ENCODE measurements around the gene PPP3CB.

Gene PPP3CB

DNA sequence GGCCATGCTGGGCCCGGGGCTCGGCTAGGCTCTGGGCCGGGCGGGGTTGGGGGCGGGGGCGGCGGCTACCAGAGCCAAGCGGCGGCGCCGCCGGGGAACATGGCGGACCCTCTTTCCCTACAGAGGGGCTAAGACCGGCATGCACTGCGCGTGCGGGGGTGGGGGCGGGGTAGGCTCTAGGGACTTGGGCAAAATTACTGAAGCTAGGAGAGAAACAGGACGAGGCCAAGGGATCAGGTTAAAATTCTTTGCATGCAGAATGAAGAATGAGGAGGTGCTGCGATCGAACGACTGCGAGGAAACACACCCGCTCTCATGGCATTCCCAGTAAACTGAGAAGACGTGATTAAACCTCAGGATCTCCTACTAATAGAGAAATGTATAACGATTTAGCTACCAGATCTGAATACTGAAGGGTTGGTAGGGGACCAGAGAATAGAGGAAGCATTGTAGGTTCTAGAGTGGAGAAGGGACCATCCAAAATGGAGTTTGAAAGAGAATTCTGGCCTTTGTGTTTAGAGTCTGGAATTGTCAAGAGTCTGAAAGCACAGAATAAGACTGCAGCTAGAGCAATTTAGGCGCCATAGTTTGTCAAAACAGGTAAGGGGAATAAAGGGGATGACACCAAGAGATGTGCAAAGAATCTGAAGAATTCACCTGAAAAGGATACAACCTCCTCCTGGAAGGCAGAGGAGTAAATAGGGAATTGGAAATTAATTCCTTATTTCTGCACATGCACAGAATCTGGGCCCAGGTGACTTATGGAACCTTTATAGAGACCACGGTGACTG lies at the start of gene PPP3CB (continued):
- TF ChIP-seq OSR2 (tag by site-specific recombination; IDR thresholded peaks at IDR 0.05) (no peak), ZNF549 (tag by site-specific recombination; IDR thresholded peaks at IDR 0.05) (no peak), TRIM28 (IDR thresholded peaks at IDR 0.05; ENCODE audit: borderline replicate concordance, low read length) (no peak), KLF7 (tag by site-specific recombination; IDR thresholded peaks at IDR 0.05; ENCODE audit: borderline replicate concordance) (no peak), ZNF660 (tag by site-specific recombination; IDR thresholded peaks at IDR 0.05) (peak; percentile 76), SETDB1 (IDR thresholded peaks at IDR 0.05; ENCODE audit: insufficient read length, low read length) (no peak)
- TF ChIP-seq, protein P1, sequence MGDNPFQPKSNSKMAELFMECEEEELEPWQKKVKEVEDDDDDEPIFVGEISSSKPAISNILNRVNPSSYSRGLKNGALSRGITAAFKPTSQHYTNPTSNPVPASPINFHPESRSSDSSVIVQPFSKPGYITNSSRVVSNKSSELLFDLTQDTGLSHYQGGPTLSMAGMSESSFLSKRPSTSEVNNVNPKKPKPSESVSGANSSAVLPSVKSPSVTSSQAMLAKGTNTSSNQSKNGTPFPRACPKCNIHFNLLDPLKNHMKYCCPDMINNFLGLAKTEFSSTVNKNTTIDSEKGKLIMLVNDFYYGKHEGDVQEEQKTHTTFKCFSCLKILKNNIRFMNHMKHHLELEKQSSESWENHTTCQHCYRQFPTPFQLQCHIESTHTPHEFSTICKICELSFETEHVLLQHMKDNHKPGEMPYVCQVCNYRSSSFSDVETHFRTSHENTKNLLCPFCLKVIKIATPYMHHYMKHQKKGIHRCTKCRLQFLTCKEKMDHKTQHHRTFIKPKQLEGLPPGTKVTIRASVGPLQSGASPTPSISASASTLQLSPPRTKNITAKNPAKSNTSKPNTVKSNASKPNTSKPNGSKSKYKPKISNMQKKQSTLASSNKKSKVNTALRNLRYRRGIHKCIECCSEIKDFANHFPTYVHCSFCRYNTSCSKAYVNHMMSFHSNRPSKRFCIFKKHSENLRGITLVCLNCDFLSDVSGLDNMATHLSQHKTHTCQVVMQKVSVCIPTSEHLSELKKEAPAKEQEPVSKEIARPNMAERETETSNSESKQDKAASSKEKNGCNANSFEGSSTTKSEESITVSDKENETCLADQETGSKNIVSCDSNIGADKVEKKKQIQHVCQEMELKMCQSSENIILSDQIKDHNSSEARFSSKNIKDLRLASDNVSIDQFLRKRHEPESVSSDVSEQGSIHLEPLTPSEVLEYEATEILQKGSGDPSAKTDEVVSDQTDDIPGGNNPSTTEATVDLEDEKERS (tag by site-specific recombination; IDR thresholded peaks at IDR 0.05): no peak
- TF ChIP-seq, protein P2, sequence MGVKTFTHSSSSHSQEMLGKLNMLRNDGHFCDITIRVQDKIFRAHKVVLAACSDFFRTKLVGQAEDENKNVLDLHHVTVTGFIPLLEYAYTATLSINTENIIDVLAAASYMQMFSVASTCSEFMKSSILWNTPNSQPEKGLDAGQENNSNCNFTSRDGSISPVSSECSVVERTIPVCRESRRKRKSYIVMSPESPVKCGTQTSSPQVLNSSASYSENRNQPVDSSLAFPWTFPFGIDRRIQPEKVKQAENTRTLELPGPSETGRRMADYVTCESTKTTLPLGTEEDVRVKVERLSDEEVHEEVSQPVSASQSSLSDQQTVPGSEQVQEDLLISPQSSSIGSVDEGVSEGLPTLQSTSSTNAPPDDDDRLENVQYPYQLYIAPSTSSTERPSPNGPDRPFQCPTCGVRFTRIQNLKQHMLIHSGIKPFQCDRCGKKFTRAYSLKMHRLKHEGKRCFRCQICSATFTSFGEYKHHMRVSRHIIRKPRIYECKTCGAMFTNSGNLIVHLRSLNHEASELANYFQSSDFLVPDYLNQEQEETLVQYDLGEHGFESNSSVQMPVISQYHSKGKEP (tag by site-specific recombination; IDR thresholded peaks at IDR 0.05): peak; percentile 61; the same call in 1 of the 2 replicates

DNA sequence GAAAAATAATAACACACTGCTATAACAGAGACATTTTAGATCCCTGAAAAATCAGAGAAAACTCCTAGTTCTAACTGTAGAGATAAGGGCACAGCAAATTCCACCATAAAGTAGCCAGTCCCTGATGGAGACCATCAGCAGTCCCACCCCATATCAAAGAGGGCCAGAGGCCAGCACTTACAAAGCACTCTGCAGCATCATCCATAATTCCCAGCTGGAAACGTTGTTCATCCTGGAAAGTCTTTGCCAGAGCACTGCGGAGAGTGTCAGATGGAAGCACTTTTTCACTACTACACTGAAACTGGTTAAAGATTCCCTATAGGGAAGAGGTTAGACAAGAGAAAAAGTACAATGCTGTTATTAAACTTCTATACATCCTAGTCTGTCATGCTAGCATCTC lies 49.5 kb upstream of the PPP3CB start:
- ChIA-PET CTCF (interaction anchor here (0.7 to 1.4 kb wide), 3 partner anchors 15 to 99 kb away, joined by 3 to 10 read pairs (median 7); no protein-coding TSS in a partner anchor), POLR2A (no interaction called here)
- no peak overlapping the region for H3K27ac ChIP-seq (ENCODE audit: extremely low read depth, low read depth, low read length)
- no peaks in the 10 kb centered on the region for H3K4me1 ChIP-seq (ENCODE audit: control insufficient read depth, insufficient read depth, low read length)
- no peak overlapping the region for H3K4me3 ChIP-seq (ENCODE audit: low read depth, low read length)
- no peaks in the 10 kb centered on the region for H3K9me3 ChIP-seq (ENCODE audit: control insufficient read depth, insufficient read depth, low read depth, low read length)
- no peak for TF ChIP-seq ZXDB (tag by site-specific recombination; IDR thresholded peaks at IDR 0.05)
- TF ChIP-seq, protein P3, sequence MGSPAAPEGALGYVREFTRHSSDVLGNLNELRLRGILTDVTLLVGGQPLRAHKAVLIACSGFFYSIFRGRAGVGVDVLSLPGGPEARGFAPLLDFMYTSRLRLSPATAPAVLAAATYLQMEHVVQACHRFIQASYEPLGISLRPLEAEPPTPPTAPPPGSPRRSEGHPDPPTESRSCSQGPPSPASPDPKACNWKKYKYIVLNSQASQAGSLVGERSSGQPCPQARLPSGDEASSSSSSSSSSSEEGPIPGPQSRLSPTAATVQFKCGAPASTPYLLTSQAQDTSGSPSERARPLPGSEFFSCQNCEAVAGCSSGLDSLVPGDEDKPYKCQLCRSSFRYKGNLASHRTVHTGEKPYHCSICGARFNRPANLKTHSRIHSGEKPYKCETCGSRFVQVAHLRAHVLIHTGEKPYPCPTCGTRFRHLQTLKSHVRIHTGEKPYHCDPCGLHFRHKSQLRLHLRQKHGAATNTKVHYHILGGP (tag by site-specific recombination; IDR thresholded peaks at IDR 0.05): no peak
- no peak for TF ChIP-seq ZNF596 (tag by site-specific recombination; IDR thresholded peaks at IDR 0.05)
- peaks cover 5 to 18% of the 10 kb centered on the region in 2 experiments; a peak in 2 of 3 replicates for H3K36me3 ChIP-seq (ENCODE audit: control insufficient read depth in 2 of 2, insufficient read depth in 1 of 2, low read length in 2 of 2)

DNA sequence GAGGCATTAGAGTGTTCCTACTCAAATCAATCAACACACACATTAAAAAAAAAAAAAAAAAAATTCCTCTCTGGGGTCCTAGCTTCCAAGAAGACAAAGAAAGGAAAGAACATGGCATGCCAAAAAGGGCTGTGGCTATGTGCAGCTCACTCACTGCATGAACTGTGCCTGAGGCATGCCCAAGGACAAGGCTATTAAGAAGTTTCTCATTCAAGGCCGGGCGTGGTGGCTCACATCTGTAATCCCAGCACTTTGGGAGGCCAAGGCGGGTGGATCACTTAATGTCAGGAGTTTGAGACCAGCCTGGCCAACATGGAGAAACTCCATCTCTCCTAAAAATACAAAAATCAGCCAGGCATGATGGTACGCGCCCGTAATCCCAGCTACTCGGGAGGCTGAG lies 41.9 kb upstream of the PPP3CB start:
- Histone ChIP-seq H3K4me3 (ENCODE audit: low read depth, low read length) (no peak overlapping the region), H3K4me1 (ENCODE audit: control insufficient read depth, insufficient read depth, low read length) (no peaks in the 10 kb centered on the region), H3K27ac (ENCODE audit: extremely low read depth, low read depth, low read length) (no peak overlapping the region), H3K36me3 (ENCODE audit: control insufficient read depth in 2 of 2, insufficient read depth in 1 of 2, low read length in 2 of 2) (peaks cover 0 to 40% of the 10 kb centered on the region in 2 experiments; a peak in 2 of 3 replicates), H3K9me3 (ENCODE audit: control insufficient read depth, insufficient read depth, low read depth, low read length) (no peaks in the 10 kb centered on the region)
- peak; percentile 74 for TF ChIP-seq KLF1 (tag by site-specific recombination; IDR thresholded peaks at IDR 0.05)
- TF ChIP-seq, protein P4, sequence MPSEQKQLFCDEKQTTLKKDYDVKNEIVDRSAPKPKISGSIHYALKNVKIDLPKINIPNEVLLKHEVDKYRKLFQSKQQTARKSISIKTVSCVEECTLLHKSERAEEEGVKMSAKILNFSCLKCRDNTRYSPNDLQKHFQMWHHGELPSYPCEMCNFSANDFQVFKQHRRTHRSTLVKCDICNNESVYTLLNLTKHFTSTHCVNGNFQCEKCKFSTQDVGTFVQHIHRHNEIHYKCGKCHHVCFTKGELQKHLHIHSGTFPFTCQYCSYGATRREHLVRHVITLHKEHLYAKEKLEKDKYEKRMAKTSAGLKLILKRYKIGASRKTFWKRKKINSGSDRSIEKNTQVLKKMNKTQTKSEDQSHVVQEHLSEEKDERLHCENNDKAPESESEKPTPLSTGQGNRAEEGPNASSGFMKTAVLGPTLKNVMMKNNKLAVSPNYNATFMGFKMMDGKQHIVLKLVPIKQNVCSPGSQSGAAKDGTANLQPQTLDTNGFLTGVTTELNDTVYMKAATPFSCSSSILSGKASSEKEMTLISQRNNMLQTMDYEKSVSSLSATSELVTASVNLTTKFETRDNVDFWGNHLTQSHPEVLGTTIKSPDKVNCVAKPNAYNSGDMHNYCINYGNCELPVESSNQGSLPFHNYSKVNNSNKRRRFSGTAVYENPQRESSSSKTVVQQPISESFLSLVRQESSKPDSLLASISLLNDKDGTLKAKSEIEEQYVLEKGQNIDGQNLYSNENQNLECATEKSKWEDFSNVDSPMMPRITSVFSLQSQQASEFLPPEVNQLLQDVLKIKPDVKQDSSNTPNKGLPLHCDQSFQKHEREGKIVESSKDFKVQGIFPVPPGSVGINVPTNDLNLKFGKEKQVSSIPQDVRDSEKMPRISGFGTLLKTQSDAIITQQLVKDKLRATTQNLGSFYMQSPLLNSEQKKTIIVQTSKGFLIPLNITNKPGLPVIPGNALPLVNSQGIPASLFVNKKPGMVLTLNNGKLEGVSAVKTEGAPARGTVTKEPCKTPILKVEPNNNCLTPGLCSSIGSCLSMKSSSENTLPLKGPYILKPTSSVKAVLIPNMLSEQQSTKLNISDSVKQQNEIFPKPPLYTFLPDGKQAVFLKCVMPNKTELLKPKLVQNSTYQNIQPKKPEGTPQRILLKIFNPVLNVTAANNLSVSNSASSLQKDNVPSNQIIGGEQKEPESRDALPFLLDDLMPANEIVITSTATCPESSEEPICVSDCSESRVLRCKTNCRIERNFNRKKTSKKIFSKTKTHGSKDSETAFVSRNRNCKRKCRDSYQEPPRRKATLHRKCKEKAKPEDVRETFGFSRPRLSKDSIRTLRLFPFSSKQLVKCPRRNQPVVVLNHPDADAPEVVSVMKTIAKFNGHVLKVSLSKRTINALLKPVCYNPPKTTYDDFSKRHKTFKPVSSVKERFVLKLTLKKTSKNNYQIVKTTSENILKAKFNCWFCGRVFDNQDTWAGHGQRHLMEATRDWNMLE (tag by site-specific recombination; conservative IDR thresholded peaks at IDR 0.05; ENCODE audit: low read depth): no peak
- CTCF ChIA-PET: interaction anchor here (0.6 to 2.2 kb wide), 7 partner anchors 8 to 382 kb away, joined by 3 to 15 read pairs (median 3); no protein-coding TSS in a partner anchor
- POLR2A ChIA-PET: interaction anchor here (0.6 kb wide), 2 partner anchors 88 to 731 kb away, joined by 3 read pairs; no protein-coding TSS in a partner anchor

All from HEK293 (cell line).